Esophagus squamous epithelium (tissue), 4 donors: Measurements from ENCODE around the gene ZFP36L2.

ENCODE experiments used
- POLR2A ChIP-seq, 4 donors: fragments of 450-650 bp; IDR thresholded peaks; one replicate each; pipeline ENCODE4 v1.6.1; 2017; ENCODE audit warnings: antibody characterized with exemption in 4 of 4, mild to moderate bottlenecking in 4 of 4, moderate library complexity in 3 of 4
- TF ChIP-seq, protein P1 (sequence below), 6 experiments: fragments of 450-650 bp in 4 of 6; fragments of 200-600 bp in 2 of 6; sonication (generic) in 2 of 6; IDR thresholded peaks; one replicate each; pipeline ENCODE4 v1.5.1; 2016 to 2019; ENCODE audit warnings: antibody characterized with exemption in 6 of 6, mild to moderate bottlenecking in 4 of 6, moderate library complexity in 4 of 6

DNA sequence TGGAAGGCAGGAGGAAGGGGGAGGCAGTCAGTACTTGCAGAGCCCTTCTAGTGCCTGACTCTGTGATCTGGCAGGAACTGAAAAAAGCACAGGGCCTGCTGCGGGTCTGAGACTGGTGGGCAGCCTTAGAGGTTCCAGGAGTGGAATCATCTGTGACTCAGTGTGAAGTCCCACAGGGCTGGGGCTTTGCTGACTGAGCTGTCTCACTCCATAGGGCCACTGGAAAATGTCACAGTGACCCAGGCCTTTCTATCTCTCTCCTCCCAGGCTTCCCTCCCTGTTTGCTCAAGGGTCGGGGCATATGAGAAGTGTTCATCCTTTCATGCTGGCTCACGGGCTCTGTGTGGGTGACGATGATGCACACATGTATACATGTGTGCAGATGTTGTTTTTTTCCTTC lies 47.1 kb upstream of the ZFP36L2 start:
- TF ChIP-seq, protein P1, sequence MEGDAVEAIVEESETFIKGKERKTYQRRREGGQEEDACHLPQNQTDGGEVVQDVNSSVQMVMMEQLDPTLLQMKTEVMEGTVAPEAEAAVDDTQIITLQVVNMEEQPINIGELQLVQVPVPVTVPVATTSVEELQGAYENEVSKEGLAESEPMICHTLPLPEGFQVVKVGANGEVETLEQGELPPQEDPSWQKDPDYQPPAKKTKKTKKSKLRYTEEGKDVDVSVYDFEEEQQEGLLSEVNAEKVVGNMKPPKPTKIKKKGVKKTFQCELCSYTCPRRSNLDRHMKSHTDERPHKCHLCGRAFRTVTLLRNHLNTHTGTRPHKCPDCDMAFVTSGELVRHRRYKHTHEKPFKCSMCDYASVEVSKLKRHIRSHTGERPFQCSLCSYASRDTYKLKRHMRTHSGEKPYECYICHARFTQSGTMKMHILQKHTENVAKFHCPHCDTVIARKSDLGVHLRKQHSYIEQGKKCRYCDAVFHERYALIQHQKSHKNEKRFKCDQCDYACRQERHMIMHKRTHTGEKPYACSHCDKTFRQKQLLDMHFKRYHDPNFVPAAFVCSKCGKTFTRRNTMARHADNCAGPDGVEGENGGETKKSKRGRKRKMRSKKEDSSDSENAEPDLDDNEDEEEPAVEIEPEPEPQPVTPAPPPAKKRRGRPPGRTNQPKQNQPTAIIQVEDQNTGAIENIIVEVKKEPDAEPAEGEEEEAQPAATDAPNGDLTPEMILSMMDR (IDR thresholded peaks at IDR 0.05), result no peak
- no peak for TF ChIP-seq POLR2A (IDR thresholded peaks at IDR 0.05)
